ENCODE results near the gene MACF1.

MACF1 gene

GRCh38 chr1:39397487-39397886 lies 193.0 kb downstream of the MACF1 start:
- DNase-seq = no peak

- peak; percentile 34 for DNase-seq
Measured at GRCh38 chr1:39398278-39399021, 194.0 kb downstream of the MACF1 start.

- DNase-seq = no peak
Measured at GRCh38 chr1:39401106-39401505, 196.6 kb downstream of the MACF1 start.

GRCh38 chr1:39404876-39405275 lies 200.4 kb downstream of the MACF1 start:
- DNase-seq = no peak

GRCh38 chr1:39405358-39405757 lies 200.9 kb downstream of the MACF1 start:
- DNase-seq = no peak

- DNase-seq = no peak
Measured at GRCh38 chr1:39406533-39407450, 202.3 kb downstream of the MACF1 start.

- DNase-seq = no peak
Measured at GRCh38 chr1:39407510-39407895, 203.0 kb downstream of the MACF1 start.

- DNase-seq = no peak
Measured at GRCh38 chr1:39407896-39408640, 203.6 kb downstream of the MACF1 start.

- DNase-seq = peak; percentile 89
Measured at GRCh38 chr1:39408641-39409054, 204.2 kb downstream of the MACF1 start.

GRCh38 chr1:39409055-39409816 lies 204.7 kb downstream of the MACF1 start:
- peak; percentile 8 for DNase-seq

GRCh38 chr1:39410915-39411436 lies 206.5 kb downstream of the MACF1 start:
- DNase-seq = peak; percentile 65

GRCh38 chr1:39411526-39412478 lies 207.3 kb downstream of the MACF1 start:
- DNase-seq = no peak

GRCh38 chr1:39412892-39413291 lies 208.4 kb downstream of the MACF1 start:
- no peak for DNase-seq

GRCh38 chr1:39413902-39414528 lies 209.5 kb downstream of the MACF1 start:
- DNase-seq = no peak

- DNase-seq = no peak
Measured at GRCh38 chr1:39415553-39415952, 211.1 kb downstream of the MACF1 start.

GRCh38 chr1:39416609-39417008 lies 212.1 kb downstream of the MACF1 start:
- no peak for DNase-seq

- DNase-seq = no peak
Measured at GRCh38 chr1:39418236-39418635, 213.7 kb downstream of the MACF1 start.

- DNase-seq = no peak
Measured at GRCh38 chr1:39420493-39420892, 216.0 kb downstream of the MACF1 start.

GRCh38 chr1:39422614-39423013 lies 218.1 kb downstream of the MACF1 start:
- no peak for DNase-seq

- no peak for DNase-seq
Measured at GRCh38 chr1:39425151-39425550, 220.7 kb downstream of the MACF1 start.

- DNase-seq = no peak
Measured at GRCh38 chr1:39425634-39426033, 221.1 kb downstream of the MACF1 start.

Measured in CD4-positive, alpha-beta T cell treated with Interleukin-17A for 1 hour (primary cell).